DND-41 (cell line): ENCODE data around the gene PTPRN2.

Experiments
- CTCF ChIP-seq: IDR thresholded peaks from 2 replicates; pipeline ENCODE4 v1.5.1; 2012; ENCODE audit warnings: borderline replicate concordance, low read length, moderate library complexity, mild to moderate bottlenecking; ENCODE audit not compliant: poor library complexity, severe bottlenecking; ENCODE audit errors: extremely low read depth
- EZH2 ChIP-seq: IDR thresholded peaks from 3 replicates; pipeline ENCODE4 v1.6.1; 2012; ENCODE audit warnings: borderline replicate concordance, low read depth, mild to moderate bottlenecking, moderate library complexity, low read length, inconsistent platforms; ENCODE audit not compliant: severe bottlenecking

- TF ChIP-seq CTCF (no peak), EZH2 (no peak)
These were observed 506.7 kb downstream of the PTPRN2 start for GRCh38 chr7:158080899-158081445.
